Esophagus squamous epithelium (tissue), 4 donors: ENCODE results near the gene DUOXA1.

ENCODE experiments used
- POLR2A ChIP-seq, 4 donors: fragments of 450-650 bp; IDR thresholded peaks; one replicate each; pipeline ENCODE4 v1.6.1; 2017; ENCODE audit warnings: antibody characterized with exemption in 4 of 4, mild to moderate bottlenecking in 4 of 4, moderate library complexity in 3 of 4
- TF ChIP-seq, protein P1 (sequence below), 6 experiments: fragments of 450-650 bp in 4 of 6; fragments of 200-600 bp in 2 of 6; sonication (generic) in 2 of 6; IDR thresholded peaks; one replicate each; pipeline ENCODE4 v1.5.1; 2016 to 2019; ENCODE audit warnings: antibody characterized with exemption in 6 of 6, mild to moderate bottlenecking in 4 of 6, moderate library complexity in 4 of 6

DNA sequence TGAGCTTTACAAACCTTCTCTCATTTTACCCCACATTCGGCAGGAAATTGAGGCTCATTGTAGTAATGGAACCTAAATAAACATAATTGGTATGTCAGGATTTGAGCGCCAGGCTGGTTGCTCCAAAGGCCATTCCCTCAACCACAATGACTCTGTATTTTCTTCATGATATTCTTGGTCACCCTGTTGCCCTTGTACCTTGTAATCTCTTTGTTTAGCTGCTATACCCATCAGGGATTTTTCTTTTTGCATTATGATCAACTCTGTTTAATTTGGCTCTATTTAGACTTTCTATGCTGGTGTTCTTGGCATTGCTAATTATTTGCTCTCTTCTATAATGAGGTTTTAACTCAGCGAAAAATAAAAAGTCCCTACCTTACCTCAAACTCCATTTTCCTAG is 45.5 kb downstream of the DUOXA1 start:
- TF ChIP-seq, protein P1, sequence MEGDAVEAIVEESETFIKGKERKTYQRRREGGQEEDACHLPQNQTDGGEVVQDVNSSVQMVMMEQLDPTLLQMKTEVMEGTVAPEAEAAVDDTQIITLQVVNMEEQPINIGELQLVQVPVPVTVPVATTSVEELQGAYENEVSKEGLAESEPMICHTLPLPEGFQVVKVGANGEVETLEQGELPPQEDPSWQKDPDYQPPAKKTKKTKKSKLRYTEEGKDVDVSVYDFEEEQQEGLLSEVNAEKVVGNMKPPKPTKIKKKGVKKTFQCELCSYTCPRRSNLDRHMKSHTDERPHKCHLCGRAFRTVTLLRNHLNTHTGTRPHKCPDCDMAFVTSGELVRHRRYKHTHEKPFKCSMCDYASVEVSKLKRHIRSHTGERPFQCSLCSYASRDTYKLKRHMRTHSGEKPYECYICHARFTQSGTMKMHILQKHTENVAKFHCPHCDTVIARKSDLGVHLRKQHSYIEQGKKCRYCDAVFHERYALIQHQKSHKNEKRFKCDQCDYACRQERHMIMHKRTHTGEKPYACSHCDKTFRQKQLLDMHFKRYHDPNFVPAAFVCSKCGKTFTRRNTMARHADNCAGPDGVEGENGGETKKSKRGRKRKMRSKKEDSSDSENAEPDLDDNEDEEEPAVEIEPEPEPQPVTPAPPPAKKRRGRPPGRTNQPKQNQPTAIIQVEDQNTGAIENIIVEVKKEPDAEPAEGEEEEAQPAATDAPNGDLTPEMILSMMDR (IDR thresholded peaks at IDR 0.05): no peak
- TF ChIP-seq POLR2A (IDR thresholded peaks at IDR 0.05): no peak
